Activated T-helper 1 cell treated with anti-CD3 and anti-CD28 coated beads, Interleukin-12 subunit alpha, Interleukin-12 subunit beta, Interleukin-2, Interleukin-4 antibody, amounts not matched to agents 30 ng/mL and 10 ng/mL and 1 ng/mL, durations not matched to agents 14 hours and 24 hours and 36 hours (primary cell): ENCODE measurements around the gene DUSP9. TPM values are rescaled to one million over a fixed set of nuclear protein-coding genes. Genes with fewer than 3 reads are reported as not detected.

ENCODE experiments used
- DNase-seq: peaks from one replicate; pipeline ENCODE4 v3.0.0; 2021; ENCODE audit warnings: low spot score
- H3K27ac Mint-ChIP-seq: one replicate; pipeline ENCODE4 v1.8.0; 2021; ENCODE audit warnings: mild to moderate bottlenecking, mixed read lengths
- H3K27me3 Mint-ChIP-seq: one replicate; pipeline ENCODE4 v1.8.0; 2022; ENCODE audit warnings: mild to moderate bottlenecking, moderate library complexity, mixed read lengths; ENCODE audit not compliant: insufficient read depth
- H3K36me3 Mint-ChIP-seq: one replicate; pipeline ENCODE4 v1.8.0; 2021; ENCODE audit warnings: low read depth, mixed read lengths
- H3K4me1 Mint-ChIP-seq: one replicate; pipeline ENCODE4 v1.8.0; 2021; ENCODE audit warnings: low read depth, mixed read lengths
- H3K4me3 Mint-ChIP-seq: one replicate; pipeline ENCODE4 v1.8.0; 2021; ENCODE audit warnings: mild to moderate bottlenecking, moderate library complexity, mixed read lengths
- H3K9me3 Mint-ChIP-seq: one replicate; pipeline ENCODE4 v1.8.0; 2021; ENCODE audit warnings: mixed read lengths
- intact Hi-C: fragments of 100-400 bp; cut with micrococcal nuclease; formaldehyde crosslinking; loops from one replicate; pipeline ENCODE4 v1.15.1; 2024
- total RNA-seq: library from RNA; stranded (reverse); gene quantifications from 2 replicates; pipeline ENCODE4 v1.2.3, GENCODE V29; 2022

Gene DUSP9
- total RNA-seq, 1 donor from 2014 or later, result 0.10 TPM

- Mint-ChIP-seq H3K36me3 (no peaks in the 10 kb centered on the region), H3K4me1 (peaks cover 5% of the 10 kb centered on the region), H3K4me3 (no peak overlapping the region), H3K9me3 (no peaks in the 10 kb centered on the region), H3K27ac (no peak overlapping the region), H3K27me3 (peaks cover 30% of the 10 kb centered on the region)
- DNase-seq, result no peak
- intact Hi-C loops, result no loop called here
Observed at GRCh38 chrX:153642051-153642654, 4.8 kb upstream of the DUSP9 start.

- Mint-ChIP-seq H3K27ac (no peak overlapping the region), H3K36me3 (no peaks in the 10 kb centered on the region), H3K4me3 (peak overlapping the region; percentile 57), H3K4me1 (peaks cover 5% of the 10 kb centered on the region), H3K9me3 (no peaks in the 10 kb centered on the region), H3K27me3 (peaks cover 30% of the 10 kb centered on the region)
- DNase-seq, result no peak
- intact Hi-C loops, result no loop called here
Observed at GRCh38 chrX:153642655-153643430, 4.2 kb upstream of the DUSP9 start.

- Mint-ChIP-seq H3K27me3 (peaks cover 35% of the 10 kb centered on the region), H3K36me3 (no peaks in the 10 kb centered on the region), H3K9me3 (no peaks in the 10 kb centered on the region), H3K27ac (no peak overlapping the region), H3K4me3 (no peak overlapping the region), H3K4me1 (peaks cover 5% of the 10 kb centered on the region)
- intact Hi-C loops, result no loop called here
- no peak for DNase-seq
Observed at GRCh38 chrX:153643431-153644351, 3.3 kb upstream of the DUSP9 start.

- Mint-ChIP-seq H3K9me3 (no peaks in the 10 kb centered on the region), H3K4me3 (no peak overlapping the region), H3K4me1 (peaks cover 5% of the 10 kb centered on the region), H3K27me3 (peaks cover 37% of the 10 kb centered on the region), H3K36me3 (no peaks in the 10 kb centered on the region), H3K27ac (no peak overlapping the region)
- no peak for DNase-seq
- intact Hi-C loops, result no loop called here
Observed at GRCh38 chrX:153644356-153645125, 2.5 kb upstream of the DUSP9 start.

DNA sequence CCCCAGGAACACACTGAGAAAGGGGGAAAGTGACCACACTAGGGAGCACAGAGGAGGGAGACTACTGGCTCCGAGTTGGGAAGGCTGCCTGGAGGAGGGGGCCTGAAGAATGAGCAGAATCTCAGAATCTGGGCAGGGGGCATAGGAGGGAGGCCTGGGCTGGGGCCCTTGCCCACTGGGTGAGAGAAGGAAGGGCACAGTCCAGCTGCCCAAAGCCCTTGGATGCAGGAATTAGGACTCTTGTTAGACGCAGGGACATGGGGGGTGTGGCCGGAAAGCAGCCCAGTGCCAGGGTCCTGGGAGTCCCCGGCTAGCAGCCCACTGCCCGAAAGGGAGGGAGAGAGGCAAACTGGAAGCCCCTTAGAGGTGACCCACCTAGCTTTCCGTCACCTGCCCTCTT lies 1.9 kb upstream of the DUSP9 start:
- no peak overlapping the region for H3K27ac Mint-ChIP-seq
- no peak overlapping the region for H3K4me3 Mint-ChIP-seq
- DNase-seq, result no peak
- no peaks in the 10 kb centered on the region for H3K9me3 Mint-ChIP-seq
- H3K4me1 Mint-ChIP-seq, result peaks cover 5% of the 10 kb centered on the region
- no peaks in the 10 kb centered on the region for H3K36me3 Mint-ChIP-seq
- H3K27me3 Mint-ChIP-seq, result peaks cover 37% of the 10 kb centered on the region
- intact Hi-C loops, result no loop called here

- Mint-ChIP-seq H3K4me1 (peaks cover 5% of the 10 kb centered on the region), H3K4me3 (no peak overlapping the region), H3K9me3 (no peaks in the 10 kb centered on the region), H3K27ac (no peak overlapping the region), H3K36me3 (no peaks in the 10 kb centered on the region), H3K27me3 (peaks cover 37% of the 10 kb centered on the region)
- no peak for DNase-seq
- intact Hi-C loops, result no loop called here
Observed at GRCh38 chrX:153645921-153646488, 998 bp upstream of the DUSP9 start.

GRCh38 chrX:153647461-153648357 lies 706 bp downstream of the DUSP9 start:
- H3K27me3 Mint-ChIP-seq, result peaks cover 31% of the 10 kb centered on the region
- intact Hi-C loops, result no loop called here
- H3K9me3 Mint-ChIP-seq, result no peaks in the 10 kb centered on the region
- no peaks in the 10 kb centered on the region for H3K36me3 Mint-ChIP-seq
- H3K27ac Mint-ChIP-seq, result no peak overlapping the region
- no peak overlapping the region for H3K4me3 Mint-ChIP-seq
- no peak for DNase-seq
- peaks cover 4% of the 10 kb centered on the region for H3K4me1 Mint-ChIP-seq

- peaks cover 23% of the 10 kb centered on the region for H3K27me3 Mint-ChIP-seq
- H3K4me1 Mint-ChIP-seq, result no peaks in the 10 kb centered on the region
- H3K36me3 Mint-ChIP-seq, result no peaks in the 10 kb centered on the region
- intact Hi-C loops, result loop anchor here (1.0 kb wide), 2 partner anchors 93 to 109 kb away; no protein-coding TSS in a partner anchor
- no peaks in the 10 kb centered on the region for H3K9me3 Mint-ChIP-seq
- no peak for DNase-seq
- H3K4me3 Mint-ChIP-seq, result no peak overlapping the region
- no peak overlapping the region for H3K27ac Mint-ChIP-seq
Observed at GRCh38 chrX:153648358-153649177, 1.6 kb downstream of the DUSP9 start.

DNA sequence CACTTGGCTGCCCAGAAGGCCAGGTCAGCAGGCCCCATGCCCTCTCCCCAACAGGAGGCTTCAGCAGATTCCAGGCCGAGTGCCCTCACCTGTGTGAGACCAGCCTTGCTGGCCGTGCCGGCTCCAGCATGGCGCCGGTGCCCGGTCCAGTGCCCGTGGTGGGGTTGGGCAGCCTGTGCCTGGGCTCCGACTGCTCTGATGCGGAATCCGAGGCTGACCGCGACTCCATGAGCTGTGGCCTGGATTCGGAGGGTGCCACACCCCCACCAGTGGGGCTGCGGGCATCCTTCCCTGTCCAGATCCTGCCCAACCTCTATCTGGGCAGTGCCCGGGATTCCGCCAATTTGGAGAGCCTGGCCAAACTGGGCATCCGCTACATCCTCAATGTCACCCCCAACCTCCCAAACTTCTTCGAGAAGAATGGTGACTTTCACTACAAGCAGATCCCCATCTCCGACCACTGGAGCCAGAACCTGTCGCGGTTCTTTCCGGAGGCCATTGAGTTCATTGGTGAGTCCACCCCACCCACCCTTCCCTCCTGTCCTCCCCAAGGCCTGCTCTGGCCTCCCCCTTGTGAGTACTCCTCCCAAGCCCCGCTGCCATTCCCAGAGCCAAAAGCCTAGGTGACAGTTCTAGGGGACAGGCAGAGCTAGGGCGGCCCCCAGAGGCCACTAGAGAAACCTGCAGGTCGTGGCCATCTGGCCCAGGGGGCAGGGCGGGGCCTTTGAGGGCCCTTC lies 2.3 kb downstream of the DUSP9 start:
- no peaks in the 10 kb centered on the region for H3K9me3 Mint-ChIP-seq
- no peak overlapping the region for H3K4me3 Mint-ChIP-seq
- DNase-seq, result no peak
- intact Hi-C loops, result loop anchor here (1.0 kb wide), 2 partner anchors 94 to 110 kb away; no protein-coding TSS in a partner anchor
- H3K27ac Mint-ChIP-seq, result no peak overlapping the region
- no peaks in the 10 kb centered on the region for H3K4me1 Mint-ChIP-seq
- peaks cover 22% of the 10 kb centered on the region for H3K27me3 Mint-ChIP-seq
- no peaks in the 10 kb centered on the region for H3K36me3 Mint-ChIP-seq

DNA sequence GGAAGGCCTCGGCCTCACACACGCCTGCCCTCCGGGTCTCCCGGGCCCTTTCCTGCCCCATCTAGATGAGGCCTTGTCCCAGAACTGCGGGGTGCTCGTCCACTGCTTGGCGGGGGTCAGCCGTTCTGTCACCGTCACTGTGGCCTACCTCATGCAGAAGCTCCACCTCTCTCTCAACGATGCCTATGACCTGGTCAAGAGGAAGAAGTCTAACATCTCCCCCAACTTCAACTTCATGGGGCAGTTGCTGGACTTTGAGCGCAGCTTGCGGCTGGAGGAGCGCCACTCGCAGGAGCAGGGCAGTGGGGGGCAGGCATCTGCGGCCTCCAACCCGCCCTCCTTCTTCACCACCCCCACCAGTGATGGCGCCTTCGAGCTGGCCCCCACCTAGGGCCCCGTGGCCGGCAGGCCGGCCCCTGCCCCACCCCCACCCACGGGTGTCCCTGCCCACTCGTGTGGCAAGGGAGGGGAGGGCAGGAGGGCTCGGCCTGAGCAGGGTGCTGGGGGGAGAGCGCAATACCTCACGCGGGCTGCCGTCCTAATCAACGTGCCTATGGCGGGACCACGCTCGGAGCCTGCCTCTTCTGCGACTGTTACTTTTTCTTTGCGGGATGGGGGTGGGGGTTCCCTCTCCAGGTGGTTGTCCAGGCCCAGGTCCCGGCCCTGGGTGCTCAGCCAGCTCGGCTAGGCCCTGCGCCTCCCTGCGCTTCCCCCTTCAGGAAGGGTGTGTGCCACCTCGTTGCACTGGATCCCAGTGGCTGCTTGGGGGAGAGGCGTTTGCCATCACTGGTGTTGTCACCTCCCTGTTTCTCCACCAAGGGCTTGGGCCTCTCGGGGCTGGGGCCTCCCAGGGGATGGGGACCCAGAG lies 3.1 kb downstream of the DUSP9 start:
- Mint-ChIP-seq H3K27ac (no peak overlapping the region), H3K9me3 (no peaks in the 10 kb centered on the region), H3K27me3 (peaks cover 20% of the 10 kb centered on the region), H3K4me3 (no peak overlapping the region), H3K4me1 (no peaks in the 10 kb centered on the region), H3K36me3 (no peaks in the 10 kb centered on the region)
- no peak for DNase-seq
- intact Hi-C loops, result loop anchor here (1.0 kb wide), 2 partner anchors 95 to 111 kb away; no protein-coding TSS in a partner anchor
